HepG2 (cell line): ENCODE data around the gene ZNF678. TPM values are rescaled to one million over a fixed set of nuclear protein-coding genes. Genes with fewer than 3 reads are reported as not detected.

Experiments used
- GATA4 ChIP-seq: sonication (generic); IDR thresholded peaks from 2 replicates; pipeline ENCODE4 v1.6.1; 2016; ENCODE audit warnings: antibody characterized with exemption, low read depth, borderline replicate concordance
- HNF4G ChIP-seq, 2 experiments: sonication (generic) in 1 of 2; formaldehyde crosslinking in 1 of 2; IDR thresholded peaks; 2 replicates each; pipeline versions ENCODE4 v1.4.0 to v1.6.1; 2011 to 2020; ENCODE audit warnings: borderline replicate concordance in 2 of 2, low read depth in 2 of 2, mild to moderate bottlenecking in 2 of 2, low read length in 1 of 2, missing genetic modification reagents in 1 of 2, moderate library complexity in 1 of 2
- MEF2D ChIP-seq: sonication (generic); formaldehyde crosslinking; IDR thresholded peaks from 2 replicates; pipeline ENCODE4 v1.5.1; 2020; ENCODE audit warnings: mild to moderate bottlenecking, missing genetic modification reagents
- NCOR1 ChIP-seq: fragments of 200-600 bp; sonication (generic); IDR thresholded peaks from 2 replicates; pipeline ENCODE4 v1.7.0; 2017; ENCODE audit warnings: antibody characterized with exemption, low read length, borderline replicate concordance
- NFYC ChIP-seq: IDR thresholded peaks from 2 replicates; pipeline ENCODE4 v1.6.1; 2016; ENCODE audit warnings: missing genetic modification reagents, missing compliant biosample characterization
- RXRA ChIP-seq: sonication (generic); formaldehyde crosslinking; IDR thresholded peaks from 2 replicates; pipeline ENCODE4 v1.5.1; 2020; ENCODE audit warnings: missing genetic modification reagents
- ZNF232 ChIP-seq: sonication (generic); formaldehyde crosslinking; IDR thresholded peaks from 2 replicates; pipeline ENCODE4 v1.4.0; 2020; ENCODE audit warnings: missing genetic modification reagents, borderline replicate concordance
- polyA plus RNA-seq, 8 experiments: library from polyadenylated mRNA; depleted of rRNA in 3 of 8; stranded (reverse) in 7 of 8; unstranded in 1 of 8; fragments of >200 nt; fragmentation: Illumina TruSeq in 4 of 8; extraction: Trizol in 4 of 8; gene quantifications; 2 replicates each; pipeline versions ENCODE4 v1.2.1 to v1.2.3, GENCODE V29; 2011 to 2016; ENCODE audit warnings: low read depth in 4 of 8, missing spikeins in 1 of 8, mixed read lengths in 1 of 8; ENCODE audit not compliant: insufficient read depth in 1 of 8
- total RNA-seq, 5 experiments: library from RNA; depleted of rRNA; stranded (reverse); fragments of >200 nt; fragmentation: Illumina TruSeq; extraction: Trizol; gene quantifications; 2 replicates each; pipeline ENCODE4 v1.2.3, GENCODE V29; 2016; ENCODE audit warnings: low read depth in 1 of 5
- TF ChIP-seq, protein P1 (sequence below): IDR thresholded peaks from 2 replicates; pipeline ENCODE4 v1.6.1; 2018; ENCODE audit warnings: missing genetic modification reagents, mild to moderate bottlenecking, missing compliant biosample characterization
- TF ChIP-seq, protein P2 (sequence below): sonication (generic); formaldehyde crosslinking; IDR thresholded peaks from 2 replicates; pipeline ENCODE4 v1.8.0; 2022; ENCODE audit warnings: missing genetic modification reagents, mild to moderate bottlenecking, borderline replicate concordance
- TF ChIP-seq, protein P3 (sequence below), 2 experiments: fragments of 450-650 bp in 1 of 2; sonication (generic) in 1 of 2; formaldehyde crosslinking in 1 of 2; IDR thresholded peaks; 2 replicates each; pipeline versions ENCODE4 v1.6.1 to v1.8.0; 2016 to 2022; ENCODE audit warnings: antibody characterized with exemption in 1 of 2, mild to moderate bottlenecking in 1 of 2, missing genetic modification reagents in 1 of 2
- TF ChIP-seq, protein P4 (sequence below): sonication (generic); formaldehyde crosslinking; IDR thresholded peaks from 2 replicates; pipeline ENCODE4 v1.8.0; 2022; ENCODE audit warnings: mild to moderate bottlenecking, missing genetic modification reagents
- TF ChIP-seq, protein P5 (sequence below): sonication (generic); formaldehyde crosslinking; IDR thresholded peaks from 2 replicates; pipeline ENCODE4 v1.4.0; 2020; ENCODE audit warnings: missing genetic modification reagents, low read depth, mild to moderate bottlenecking, borderline replicate concordance

Gene ZNF678
- total and polyA plus RNA-seq, 2 of the 13 experiments (the other 11 are each of a cell fraction or from before 2014, with no cell fraction given): 2.0 to 7.6 TPM

DNA sequence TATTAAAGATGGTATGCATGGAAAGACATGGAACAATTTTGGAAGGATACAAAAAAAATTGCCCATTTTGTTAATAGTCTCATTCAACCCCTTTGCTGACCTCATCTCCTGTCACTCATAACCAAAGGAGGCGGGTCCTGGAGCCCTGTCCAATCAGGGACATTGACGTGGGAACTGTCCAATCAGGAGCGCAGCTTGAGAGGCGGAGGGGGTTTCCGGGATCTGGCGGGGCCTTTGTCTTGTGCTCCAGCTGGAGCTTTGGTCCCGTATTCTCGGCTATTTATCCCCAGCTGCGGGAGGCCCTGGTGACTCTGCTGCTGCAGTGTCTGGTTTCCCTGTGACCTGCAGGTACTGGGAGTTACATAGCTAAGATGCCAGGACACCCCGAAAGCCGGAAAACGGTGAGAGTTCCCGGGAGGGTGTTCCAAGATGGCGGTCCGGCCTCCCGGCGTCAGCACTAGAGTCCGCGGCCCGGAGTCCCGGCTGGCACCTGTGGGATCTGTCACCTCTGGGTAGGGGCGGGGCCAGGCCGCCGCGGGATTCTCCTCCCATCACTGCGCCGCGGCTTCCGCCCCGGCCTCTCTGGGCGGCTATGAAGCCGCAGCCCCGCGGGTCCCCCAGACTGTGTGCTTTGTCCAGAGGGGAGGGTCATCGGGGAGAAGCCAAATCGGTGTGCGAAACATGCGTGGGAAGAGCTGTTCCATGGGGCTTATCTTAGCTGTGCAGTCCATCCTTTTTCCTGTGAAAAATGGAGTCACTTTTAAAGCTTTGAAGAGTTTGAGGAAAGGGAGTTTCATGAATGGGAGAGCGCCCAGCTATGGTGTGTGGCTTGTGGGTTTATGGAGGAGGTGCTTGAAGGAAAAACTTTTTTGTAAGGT is at the start of gene ZNF678 (continued):
- TF ChIP-seq ZNF232 (peak; percentile 42; the same call in 1 of the 2 replicates), NCOR1 (peak; percentile 46; the same call in 1 of the 2 replicates), MEF2D (CRISPR knock-in tag) (peak; percentile 68; the same call in 1 of the 2 replicates), HNF4G (IDR thresholded peaks at IDR 0.05; ENCODE audit: borderline replicate concordance, low read depth, low read length) (no peak), HNF4G (CRISPR knock-in tag; IDR thresholded peaks at IDR 0.05; ENCODE audit: borderline replicate concordance, low read depth) (no peak), GATA4 (peak; percentile 24; the same call in 1 of the 2 replicates), RXRA (CRISPR knock-in tag) (peak; percentile 63; the same call in 1 of the 2 replicates), NFYC (CRISPR knock-in tag) (peak; percentile 93)
- TF ChIP-seq, protein P1, sequence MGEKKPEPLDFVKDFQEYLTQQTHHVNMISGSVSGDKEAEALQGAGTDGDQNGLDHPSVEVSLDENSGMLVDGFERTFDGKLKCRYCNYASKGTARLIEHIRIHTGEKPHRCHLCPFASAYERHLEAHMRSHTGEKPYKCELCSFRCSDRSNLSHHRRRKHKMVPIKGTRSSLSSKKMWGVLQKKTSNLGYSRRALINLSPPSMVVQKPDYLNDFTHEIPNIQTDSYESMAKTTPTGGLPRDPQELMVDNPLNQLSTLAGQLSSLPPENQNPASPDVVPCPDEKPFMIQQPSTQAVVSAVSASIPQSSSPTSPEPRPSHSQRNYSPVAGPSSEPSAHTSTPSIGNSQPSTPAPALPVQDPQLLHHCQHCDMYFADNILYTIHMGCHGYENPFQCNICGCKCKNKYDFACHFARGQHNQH (CRISPR knock-in tag): peak; percentile 48
- TF ChIP-seq, protein P2, sequence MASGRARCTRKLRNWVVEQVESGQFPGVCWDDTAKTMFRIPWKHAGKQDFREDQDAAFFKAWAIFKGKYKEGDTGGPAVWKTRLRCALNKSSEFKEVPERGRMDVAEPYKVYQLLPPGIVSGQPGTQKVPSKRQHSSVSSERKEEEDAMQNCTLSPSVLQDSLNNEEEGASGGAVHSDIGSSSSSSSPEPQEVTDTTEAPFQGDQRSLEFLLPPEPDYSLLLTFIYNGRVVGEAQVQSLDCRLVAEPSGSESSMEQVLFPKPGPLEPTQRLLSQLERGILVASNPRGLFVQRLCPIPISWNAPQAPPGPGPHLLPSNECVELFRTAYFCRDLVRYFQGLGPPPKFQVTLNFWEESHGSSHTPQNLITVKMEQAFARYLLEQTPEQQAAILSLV (CRISPR knock-in tag): peak; percentile 65; the same call in 1 of the 2 replicates
- TF ChIP-seq, protein P3, sequence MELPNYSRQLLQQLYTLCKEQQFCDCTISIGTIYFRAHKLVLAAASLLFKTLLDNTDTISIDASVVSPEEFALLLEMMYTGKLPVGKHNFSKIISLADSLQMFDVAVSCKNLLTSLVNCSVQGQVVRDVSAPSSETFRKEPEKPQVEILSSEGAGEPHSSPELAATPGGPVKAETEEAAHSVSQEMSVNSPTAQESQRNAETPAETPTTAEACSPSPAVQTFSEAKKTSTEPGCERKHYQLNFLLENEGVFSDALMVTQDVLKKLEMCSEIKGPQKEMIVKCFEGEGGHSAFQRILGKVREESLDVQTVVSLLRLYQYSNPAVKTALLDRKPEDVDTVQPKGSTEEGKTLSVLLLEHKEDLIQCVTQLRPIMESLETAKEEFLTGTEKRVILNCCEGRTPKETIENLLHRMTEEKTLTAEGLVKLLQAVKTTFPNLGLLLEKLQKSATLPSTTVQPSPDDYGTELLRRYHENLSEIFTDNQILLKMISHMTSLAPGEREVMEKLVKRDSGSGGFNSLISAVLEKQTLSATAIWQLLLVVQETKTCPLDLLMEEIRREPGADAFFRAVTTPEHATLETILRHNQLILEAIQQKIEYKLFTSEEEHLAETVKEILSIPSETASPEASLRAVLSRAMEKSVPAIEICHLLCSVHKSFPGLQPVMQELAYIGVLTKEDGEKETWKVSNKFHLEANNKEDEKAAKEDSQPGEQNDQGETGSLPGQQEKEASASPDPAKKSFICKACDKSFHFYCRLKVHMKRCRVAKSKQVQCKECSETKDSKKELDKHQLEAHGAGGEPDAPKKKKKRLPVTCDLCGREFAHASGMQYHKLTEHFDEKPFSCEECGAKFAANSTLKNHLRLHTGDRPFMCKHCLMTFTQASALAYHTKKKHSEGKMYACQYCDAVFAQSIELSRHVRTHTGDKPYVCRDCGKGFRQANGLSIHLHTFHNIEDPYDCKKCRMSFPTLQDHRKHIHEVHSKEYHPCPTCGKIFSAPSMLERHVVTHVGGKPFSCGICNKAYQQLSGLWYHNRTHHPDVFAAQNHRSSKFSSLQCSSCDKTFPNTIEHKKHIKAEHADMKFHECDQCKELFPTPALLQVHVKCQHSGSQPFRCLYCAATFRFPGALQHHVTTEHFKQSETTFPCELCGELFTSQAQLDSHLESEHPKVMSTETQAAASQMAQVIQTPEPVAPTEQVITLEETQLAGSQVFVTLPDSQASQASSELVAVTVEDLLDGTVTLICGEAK (IDR thresholded peaks at IDR 0.05): no peak
- TF ChIP-seq, protein P3 (CRISPR knock-in tag; IDR thresholded peaks at IDR 0.05): 0 out of 2 replicates have a peak, but pooled peaks have one; percentile 48
- TF ChIP-seq, protein P4, sequence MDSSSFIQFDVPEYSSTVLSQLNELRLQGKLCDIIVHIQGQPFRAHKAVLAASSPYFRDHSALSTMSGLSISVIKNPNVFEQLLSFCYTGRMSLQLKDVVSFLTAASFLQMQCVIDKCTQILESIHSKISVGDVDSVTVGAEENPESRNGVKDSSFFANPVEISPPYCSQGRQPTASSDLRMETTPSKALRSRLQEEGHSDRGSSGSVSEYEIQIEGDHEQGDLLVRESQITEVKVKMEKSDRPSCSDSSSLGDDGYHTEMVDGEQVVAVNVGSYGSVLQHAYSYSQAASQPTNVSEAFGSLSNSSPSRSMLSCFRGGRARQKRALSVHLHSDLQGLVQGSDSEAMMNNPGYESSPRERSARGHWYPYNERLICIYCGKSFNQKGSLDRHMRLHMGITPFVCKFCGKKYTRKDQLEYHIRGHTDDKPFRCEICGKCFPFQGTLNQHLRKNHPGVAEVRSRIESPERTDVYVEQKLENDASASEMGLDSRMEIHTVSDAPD (CRISPR knock-in tag): peak; percentile 53; the same call in 1 of the 2 replicates
- TF ChIP-seq, protein P5, sequence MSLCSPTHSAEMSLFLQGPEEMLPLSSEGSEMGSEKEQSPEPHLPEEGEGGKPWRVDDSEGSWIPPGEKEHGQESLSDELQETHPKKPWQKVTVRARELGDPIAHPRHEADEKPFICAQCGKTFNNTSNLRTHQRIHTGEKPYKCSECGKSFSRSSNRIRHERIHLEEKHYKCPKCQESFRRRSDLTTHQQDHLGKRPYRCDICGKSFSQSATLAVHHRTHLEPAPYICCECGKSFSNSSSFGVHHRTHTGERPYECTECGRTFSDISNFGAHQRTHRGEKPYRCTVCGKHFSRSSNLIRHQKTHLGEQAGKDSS (CRISPR knock-in tag): 0 out of 2 replicates have a peak, but pooled peaks have one; percentile 42
